IMR-90 (cell line): Measurements from ENCODE around the gene TIGD1. TPM values are rescaled to one million over a fixed set of nuclear protein-coding genes. Genes with fewer than 3 reads are reported as not detected.

Experiments
- ATAC-seq: fragments of 200-7000 bp; cut with Tn5 transposase; 2 replicates; pipeline ENCODE4 v1.9.1; 2020; ENCODE audit warnings: low read depth, mild to moderate bottlenecking, moderate library complexity
- BruUV-seq: library from RNA; stranded (reverse); fragments of 400-500 nt; replicated peaks from 2 replicates; lab custom pipeline; 2021; lab: Mats Ljungman, UMichigan
- CTCF ChIA-PET: fragments of 300-600 bp; formaldehyde crosslinking; extraction: SDS; loops from one replicate; lab custom pipeline; 2021; ENCODE audit warnings: antibody characterized with exemption; lab: Yijun Ruan, JAX
- POLR2A ChIA-PET: fragments of 300-600 bp; sonication (Branson Sonifier 250); formaldehyde crosslinking; loops from one replicate; lab custom pipeline; 2022; ENCODE audit warnings: antibody characterized with exemption; ENCODE audit not compliant: unreplicated experiment; lab: Charles Lee
- DNase-seq: peaks from one replicate; pipeline ENCODE4 v3.0.0; 2013
- H2AFZ ChIP-seq: replicated peaks from 2 replicates; pipeline ENCODE3; 2013; ENCODE audit warnings: low read length, mild to moderate bottlenecking; ENCODE audit not compliant: poor library complexity
- H2AK5ac ChIP-seq: 2 replicates; pipeline ENCODE4 v1.6.1; 2013; ENCODE audit warnings: low read depth, low read length, inconsistent platforms
- H2AK9ac ChIP-seq: replicated peaks from 2 replicates; pipeline ENCODE3; 2013; ENCODE audit warnings: mild to moderate bottlenecking, low read depth, low read length, moderate library complexity; ENCODE audit not compliant: poor library complexity
- H2BK120ac ChIP-seq: 2 replicates; pipeline ENCODE4 v1.6.1; 2013; ENCODE audit warnings: low read depth, low read length, inconsistent platforms
- H2BK15ac ChIP-seq: 3 replicates; pipeline ENCODE4 v1.6.1; 2013; ENCODE audit warnings: low read depth, low read length, inconsistent platforms
- H2BK20ac ChIP-seq: 2 replicates; pipeline ENCODE4 v1.6.1; 2013; ENCODE audit warnings: low read depth, mild to moderate bottlenecking, inconsistent platforms, low read length, moderate library complexity
- H2BK5ac ChIP-seq: 2 replicates; pipeline ENCODE4 v1.6.1; 2013; ENCODE audit warnings: mild to moderate bottlenecking, low read depth, low read length, inconsistent platforms; ENCODE audit not compliant: poor library complexity, severe bottlenecking
- H3K14ac ChIP-seq: replicated peaks from 2 replicates; pipeline ENCODE4 v1.6.1; 2013; ENCODE audit warnings: low read depth, low read length, inconsistent platforms
- H3K18ac ChIP-seq: 2 replicates; pipeline ENCODE4 v1.6.1; 2013; ENCODE audit warnings: low read depth, low read length, control low read depth
- H3K23ac ChIP-seq: 2 replicates; pipeline ENCODE4 v1.6.1; 2013; ENCODE audit warnings: low read depth, low read length, inconsistent platforms
- H3K27ac ChIP-seq: 2 replicates; pipeline ENCODE4 v1.5.1; 2013; ENCODE audit warnings: mild to moderate bottlenecking, control low read depth, low read length; ENCODE audit not compliant: insufficient read depth
- H3K27me3 ChIP-seq: 2 replicates; pipeline ENCODE4 v1.6.1; 2013; ENCODE audit warnings: low read length; ENCODE audit not compliant: control insufficient read depth, insufficient read depth
- H3K36me3 ChIP-seq: 2 replicates; pipeline ENCODE4 v1.6.1; 2013; ENCODE audit warnings: low read length, mixed read lengths; ENCODE audit not compliant: control insufficient read depth, insufficient read depth
- H3K4ac ChIP-seq: 2 replicates; pipeline ENCODE4 v1.6.1; 2013; ENCODE audit warnings: low read depth, low read length, inconsistent platforms
- H3K4me1 ChIP-seq: 2 replicates; pipeline ENCODE4 v1.6.1; 2013; ENCODE audit warnings: low read length, mixed read lengths; ENCODE audit not compliant: control insufficient read depth, insufficient read depth
- H3K4me2 ChIP-seq: 2 replicates; pipeline ENCODE4 v1.6.1; 2013; ENCODE audit warnings: low read depth, mild to moderate bottlenecking, control low read depth, low read length, moderate library complexity
- H3K4me3 ChIP-seq: 2 replicates; pipeline ENCODE4 v1.5.1; 2013; ENCODE audit warnings: low read depth, mild to moderate bottlenecking, control low read depth, low read length, moderate library complexity; ENCODE audit not compliant: insufficient read depth
- H3K56ac ChIP-seq: 2 replicates; pipeline ENCODE4 v1.6.1; 2013; ENCODE audit warnings: low read length, inconsistent platforms; ENCODE audit not compliant: insufficient read depth; ENCODE audit errors: extremely low read depth
- H3K79me1 ChIP-seq, 2 experiments: 2 replicates each; pipeline ENCODE4 v1.6.1; 2013; ENCODE audit warnings: low read length in 2 of 2, inconsistent platforms in 1 of 2, low read depth in 1 of 2
- H3K9ac ChIP-seq: 2 replicates; pipeline ENCODE4 v1.6.1; 2013; ENCODE audit warnings: low read depth, low read length, control low read depth
- H3K9me1 ChIP-seq: 2 replicates; pipeline ENCODE4 v1.6.1; 2013; ENCODE audit warnings: low read length, inconsistent platforms; ENCODE audit not compliant: insufficient read depth
- H3K9me3 ChIP-seq: 2 replicates; pipeline ENCODE4 v1.6.1; 2013; ENCODE audit warnings: low read length; ENCODE audit not compliant: control insufficient read depth, insufficient read depth
- H4K20me1 ChIP-seq: 2 replicates; pipeline ENCODE4 v1.6.1; 2013; ENCODE audit warnings: low read length, inconsistent platforms; ENCODE audit not compliant: insufficient read depth
- H4K5ac ChIP-seq: 2 replicates; pipeline ENCODE4 v1.6.1; 2013; ENCODE audit warnings: mild to moderate bottlenecking, low read depth, low read length, control low read depth
- H4K8ac ChIP-seq, 2 experiments: 2 replicates each; pipeline ENCODE4 v1.6.1; 2013; ENCODE audit warnings: low read depth in 2 of 2, low read length in 2 of 2, control low read depth in 1 of 2, inconsistent platforms in 1 of 2
- H4K91ac ChIP-seq: 2 replicates; pipeline ENCODE4 v1.6.1; 2013; ENCODE audit warnings: low read depth, low read length, inconsistent platforms; ENCODE audit not compliant: insufficient read depth
- BHLHE40 ChIP-seq: fragments of 150-350 bp; IDR thresholded peaks from 2 replicates; pipeline ENCODE4 v1.6.1; 2016; ENCODE audit warnings: mild to moderate bottlenecking, low read depth, low read length
- CEBPB ChIP-seq: IDR thresholded peaks from 2 replicates; pipeline ENCODE4 v1.6.1; 2012; ENCODE audit warnings: low read depth, low read length, improper control_type of control experiment
- CHD1 ChIP-seq: IDR thresholded peaks from 2 replicates; pipeline ENCODE4 v1.6.1; 2012; ENCODE audit warnings: low read depth, low read length, improper control_type of control experiment
- FOS ChIP-seq: fragments of 150-350 bp; IDR thresholded peaks from 2 replicates; pipeline ENCODE4 v1.6.1; 2016; ENCODE audit warnings: low read depth, low read length
- MAFK ChIP-seq: IDR thresholded peaks from 2 replicates; pipeline ENCODE4 v1.6.1; 2012; ENCODE audit warnings: low read depth, low read length, improper control_type of control experiment
- MAZ ChIP-seq: IDR thresholded peaks from 2 replicates; pipeline ENCODE4 v1.6.1; 2012; ENCODE audit warnings: low read depth, mild to moderate bottlenecking, low read length, improper control_type of control experiment, moderate library complexity, borderline replicate concordance
- MXI1 ChIP-seq: IDR thresholded peaks from 2 replicates; pipeline ENCODE4 v1.6.1; 2012; ENCODE audit warnings: low read depth, mild to moderate bottlenecking, low read length, moderate library complexity, borderline replicate concordance
- NFE2L2 ChIP-seq: fragments of 150-350 bp; IDR thresholded peaks from 2 replicates; pipeline ENCODE4 v1.6.1; 2016; ENCODE audit warnings: low read depth, mild to moderate bottlenecking, low read length
- POLR2A ChIP-seq: IDR thresholded peaks from 2 replicates; pipeline ENCODE4 v1.6.1; 2012; ENCODE audit warnings: mild to moderate bottlenecking, low read depth, low read length
- RAD21 ChIP-seq: IDR thresholded peaks from 2 replicates; pipeline ENCODE4 v1.6.1; 2012; ENCODE audit warnings: low read length, improper control_type of control experiment
- RCOR1 ChIP-seq: IDR thresholded peaks from 2 replicates; pipeline ENCODE4 v1.6.1; 2012; ENCODE audit warnings: mild to moderate bottlenecking, low read length, improper control_type of control experiment; ENCODE audit not compliant: insufficient replicate concordance
- RFX5 ChIP-seq: IDR thresholded peaks from 2 replicates; pipeline ENCODE4 v1.8.0; 2012; ENCODE audit warnings: low read depth, mild to moderate bottlenecking, low read length, moderate library complexity
- SMC3 ChIP-seq: fragments of 150-350 bp; IDR thresholded peaks from 2 replicates; pipeline ENCODE4 v1.6.1; 2016; ENCODE audit warnings: low read depth, mild to moderate bottlenecking, antibody characterized with exemption, low read length, moderate library complexity
- WGBS, 2 experiments: methylation state at CpG; one replicate each; pipeline versions ENCODE4 v1.1.5 to v1.1.7; 2013; ENCODE audit warnings: missing lambda C conversion rate in 2 of 2; ENCODE audit not compliant: insufficient read length in 1 of 2; ENCODE audit errors: extremely low coverage in 2 of 2; 5-methylcytosine and 5-hydroxymethylcytosine counted together
- dilution Hi-C: fragments of 300-500 bp; cut with HindIII; formaldehyde crosslinking; loops from one replicate; pipeline ENCODE4 v1.14.3; 2018; ENCODE audit warnings: low sequenced_read_pairs; ENCODE audit not compliant: unreplicated experiment
- in situ Hi-C: fragments of 300-500 bp; cut with MboI; formaldehyde crosslinking; loops from 3 replicates; pipeline ENCODE4 v1.14.3; 2019; ENCODE audit warnings: low sequenced_read_pairs, inconsistent platforms, mixed read lengths
- intact Hi-C: fragments of 100-400 bp; cut with micrococcal nuclease; formaldehyde crosslinking; loops from 2 replicates; pipeline ENCODE4 v1.10.0; 2022
- polyA plus RNA-seq, 3 experiments: library from polyadenylated mRNA; depleted of rRNA; stranded (reverse); fragments of >200 nt; gene quantifications; 2 replicates each; pipeline ENCODE4 v1.2.3, GENCODE V29; 2012; ENCODE audit warnings: low replicate concordance in 1 of 3
- total RNA-seq: library from RNA; depleted of rRNA; stranded (reverse); fragments of >200 nt; gene quantifications from 2 replicates; pipeline ENCODE4 v1.2.3, GENCODE V29; 2012
- TF ChIP-seq, protein P1 (sequence below): conservative IDR thresholded peaks from 2 replicates; pipeline ENCODE4 v1.5.1; 2012; ENCODE audit warnings: mild to moderate bottlenecking, low read depth, low read length, improper control_type of control experiment
- TF ChIP-seq, protein P2 (sequence below): fragments of 150-350 bp; IDR thresholded peaks from 2 replicates; pipeline ENCODE4 v1.6.1; 2017; ENCODE audit warnings: mild to moderate bottlenecking, antibody characterized with exemption, low read length, low read depth
- TF ChIP-seq, protein P3 (sequence below): fragments of 150-350 bp; IDR thresholded peaks from 2 replicates; pipeline ENCODE4 v1.6.1; 2016; ENCODE audit warnings: low read depth, mild to moderate bottlenecking, low read length, moderate library complexity, borderline replicate concordance

The TIGD1 gene
- total and polyA plus RNA-seq, 2 of the 4 experiments (the other 2 are of a cell fraction) = 2.7 to 2.9 TPM

DNA sequence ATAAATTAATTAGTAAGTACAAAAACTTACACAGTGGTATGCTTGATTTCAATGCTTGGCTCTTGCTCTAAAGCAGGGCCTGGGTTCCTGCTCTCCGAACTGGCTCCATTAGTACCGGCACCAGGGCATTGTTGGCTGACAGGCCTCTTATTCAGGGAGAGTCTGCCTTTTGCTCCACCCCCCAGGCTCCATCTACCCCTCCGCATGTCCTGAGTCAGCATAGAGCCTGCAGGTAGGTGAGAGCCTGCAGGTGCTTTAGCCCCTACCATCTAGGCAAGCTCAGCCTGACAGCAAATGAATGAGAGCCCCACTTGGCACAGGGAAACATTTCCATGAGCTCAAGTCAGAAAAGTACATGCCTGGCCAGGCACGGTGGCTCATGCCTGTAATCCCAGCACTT, 47.9 kb upstream of the TIGD1 start:
- H2AK9ac ChIP-seq = no peak overlapping the region
- CTCF ChIA-PET = interaction anchor here (0.6 kb wide), 1 partner anchor 13 kb away, joined by 3 read pairs; no protein-coding TSS in a partner anchor
- H3K56ac ChIP-seq = no peak overlapping the region
- H2BK120ac ChIP-seq = no peak overlapping the region
- H3K9ac ChIP-seq = no peak overlapping the region
- no peaks in the 10 kb centered on the region for H3K9me3 ChIP-seq
- H3K18ac ChIP-seq = no peak overlapping the region
- no peak overlapping the region for H3K4ac ChIP-seq
- intact Hi-C loops (no loop called here), in situ Hi-C loops (no loop called here), dilution Hi-C loops (no loop called here)
- POLR2A ChIA-PET = no interaction called here
- H4K91ac ChIP-seq = no peak overlapping the region
- no peak overlapping the region for H3K27ac ChIP-seq
- no TSS peak for BruUV-seq
- H3K4me1 ChIP-seq = no peaks in the 10 kb centered on the region
- H4K8ac ChIP-seq = no peak overlapping the region
- H3K4me3 ChIP-seq = no peak overlapping the region
- no peak overlapping the region for H3K14ac ChIP-seq
- ATAC-seq (no peak), DNase-seq (no peak)
- TF ChIP-seq BHLHE40 = no peak
- no peak for TF ChIP-seq RFX5
- TF ChIP-seq, protein P1, sequence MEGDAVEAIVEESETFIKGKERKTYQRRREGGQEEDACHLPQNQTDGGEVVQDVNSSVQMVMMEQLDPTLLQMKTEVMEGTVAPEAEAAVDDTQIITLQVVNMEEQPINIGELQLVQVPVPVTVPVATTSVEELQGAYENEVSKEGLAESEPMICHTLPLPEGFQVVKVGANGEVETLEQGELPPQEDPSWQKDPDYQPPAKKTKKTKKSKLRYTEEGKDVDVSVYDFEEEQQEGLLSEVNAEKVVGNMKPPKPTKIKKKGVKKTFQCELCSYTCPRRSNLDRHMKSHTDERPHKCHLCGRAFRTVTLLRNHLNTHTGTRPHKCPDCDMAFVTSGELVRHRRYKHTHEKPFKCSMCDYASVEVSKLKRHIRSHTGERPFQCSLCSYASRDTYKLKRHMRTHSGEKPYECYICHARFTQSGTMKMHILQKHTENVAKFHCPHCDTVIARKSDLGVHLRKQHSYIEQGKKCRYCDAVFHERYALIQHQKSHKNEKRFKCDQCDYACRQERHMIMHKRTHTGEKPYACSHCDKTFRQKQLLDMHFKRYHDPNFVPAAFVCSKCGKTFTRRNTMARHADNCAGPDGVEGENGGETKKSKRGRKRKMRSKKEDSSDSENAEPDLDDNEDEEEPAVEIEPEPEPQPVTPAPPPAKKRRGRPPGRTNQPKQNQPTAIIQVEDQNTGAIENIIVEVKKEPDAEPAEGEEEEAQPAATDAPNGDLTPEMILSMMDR = no peak
- no peak for TF ChIP-seq NFE2L2
- TF ChIP-seq CHD1 = no peak
- TF ChIP-seq POLR2A = no peak
- TF ChIP-seq MAZ = no peak
- TF ChIP-seq, protein P2, sequence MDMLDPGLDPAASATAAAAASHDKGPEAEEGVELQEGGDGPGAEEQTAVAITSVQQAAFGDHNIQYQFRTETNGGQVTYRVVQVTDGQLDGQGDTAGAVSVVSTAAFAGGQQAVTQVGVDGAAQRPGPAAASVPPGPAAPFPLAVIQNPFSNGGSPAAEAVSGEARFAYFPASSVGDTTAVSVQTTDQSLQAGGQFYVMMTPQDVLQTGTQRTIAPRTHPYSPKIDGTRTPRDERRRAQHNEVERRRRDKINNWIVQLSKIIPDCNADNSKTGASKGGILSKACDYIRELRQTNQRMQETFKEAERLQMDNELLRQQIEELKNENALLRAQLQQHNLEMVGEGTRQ = no peak
- no peak for TF ChIP-seq FOS
- TF ChIP-seq RAD21 = no peak
- no peak for TF ChIP-seq MXI1
- no peak for TF ChIP-seq MAFK
- no peak for TF ChIP-seq RCOR1
- TF ChIP-seq SMC3 = no peak
- TF ChIP-seq, protein P3, sequence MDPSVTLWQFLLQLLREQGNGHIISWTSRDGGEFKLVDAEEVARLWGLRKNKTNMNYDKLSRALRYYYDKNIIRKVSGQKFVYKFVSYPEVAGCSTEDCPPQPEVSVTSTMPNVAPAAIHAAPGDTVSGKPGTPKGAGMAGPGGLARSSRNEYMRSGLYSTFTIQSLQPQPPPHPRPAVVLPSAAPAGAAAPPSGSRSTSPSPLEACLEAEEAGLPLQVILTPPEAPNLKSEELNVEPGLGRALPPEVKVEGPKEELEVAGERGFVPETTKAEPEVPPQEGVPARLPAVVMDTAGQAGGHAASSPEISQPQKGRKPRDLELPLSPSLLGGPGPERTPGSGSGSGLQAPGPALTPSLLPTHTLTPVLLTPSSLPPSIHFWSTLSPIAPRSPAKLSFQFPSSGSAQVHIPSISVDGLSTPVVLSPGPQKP = no peak
- TF ChIP-seq CEBPB = no peak
- H3K23ac ChIP-seq = no peak overlapping the region
- H3K27me3 ChIP-seq = peaks cover 4% of the 10 kb centered on the region
- no peaks in the 10 kb centered on the region for H3K79me1 ChIP-seq
- no peak overlapping the region for H2BK5ac ChIP-seq
- no peaks in the 10 kb centered on the region for H4K20me1 ChIP-seq
- H2AFZ ChIP-seq = no peak overlapping the region
- 67% methylated on average over 1 of the region's 4 CpGs; no CpG with 5 or more reads in 1 of the 2 experiments for WGBS, 2 experiments
- H2AK5ac ChIP-seq = no peak overlapping the region
- no peak overlapping the region for H2BK20ac ChIP-seq
- no peaks in the 10 kb centered on the region for H3K36me3 ChIP-seq
- no peak overlapping the region for H4K5ac ChIP-seq
- H3K9me1 ChIP-seq = 0 out of 2 replicates have a peak, but pooled peaks cover 3% of the 10 kb centered on the region
- H2BK15ac ChIP-seq = no peak overlapping the region
- H3K4me2 ChIP-seq = no peak overlapping the region
